WTC11 (cell line): ENCODE results near the gene EDN2. TPM values are rescaled to one million over a fixed set of nuclear protein-coding genes. Genes with fewer than 3 reads are reported as not detected.

Experiments
- ATAC-seq: fragments of 200-7000 bp; cut with Tn5 transposase; 2 replicates; pipeline ENCODE4 v1.10.0; 2021; ENCODE audit warnings: mild to moderate bottlenecking, moderate library complexity
- CTCF ChIA-PET: fragments of 300-600 bp; sonication (Branson Sonifier 250); formaldehyde crosslinking; loops from one replicate; lab custom pipeline; 2021; ENCODE audit warnings: antibody characterized with exemption; lab: Charles Lee
- POLR2A ChIA-PET: fragments of 350-600 bp; sonication (Branson Sonifier 250); formaldehyde crosslinking; loops from one replicate; lab custom pipeline; 2021; ENCODE audit warnings: antibody characterized with exemption; lab: Charles Lee
- DNase-seq: peaks from one replicate; pipeline ENCODE4 v3.0.0; 2021; ENCODE audit warnings: low spot score
- H3K27ac Mint-ChIP-seq: 2 replicates; pipeline ENCODE4 v1.8.0; 2021; ENCODE audit warnings: mixed read lengths
- H3K27me3 Mint-ChIP-seq: 2 replicates; pipeline ENCODE4 v1.8.0; 2021; ENCODE audit warnings: low read depth, mild to moderate bottlenecking, moderate library complexity, mixed read lengths
- H3K36me3 Mint-ChIP-seq: 2 replicates; pipeline ENCODE4 v1.8.0; 2021; ENCODE audit warnings: mixed read lengths
- H3K4me1 Mint-ChIP-seq: 2 replicates; pipeline ENCODE4 v1.8.0; 2022; ENCODE audit warnings: mixed read lengths
- H3K4me3 Mint-ChIP-seq: 2 replicates; pipeline ENCODE4 v1.8.0; 2021; ENCODE audit warnings: mild to moderate bottlenecking, moderate library complexity, mixed read lengths
- H3K9me3 Mint-ChIP-seq: 2 replicates; pipeline ENCODE4 v1.8.0; 2021; ENCODE audit warnings: mixed read lengths
- AFF4 ChIP-seq: sonication (generic); formaldehyde crosslinking; IDR thresholded peaks from 2 replicates; pipeline ENCODE4 v1.8.1; 2023; ENCODE audit warnings: mild to moderate bottlenecking, missing genetic modification reagents, borderline replicate concordance
- ARID4B ChIP-seq: sonication (generic); formaldehyde crosslinking; IDR thresholded peaks from 2 replicates; pipeline ENCODE4 v1.8.0; 2023; ENCODE audit warnings: missing genetic modification reagents, mild to moderate bottlenecking, borderline replicate concordance
- ATF1 ChIP-seq: sonication (generic); formaldehyde crosslinking; IDR thresholded peaks from 2 replicates; pipeline ENCODE4 v1.8.1; 2023; ENCODE audit warnings: mild to moderate bottlenecking, moderate library complexity, missing genetic modification reagents
- ERG ChIP-seq: fragments of 250-450 bp; sonication (Bioruptor Pico); IDR thresholded peaks from 2 replicates; pipeline ENCODE4 v1.8.0; 2021; ENCODE audit warnings: mild to moderate bottlenecking
- FOXP4 ChIP-seq: sonication (generic); formaldehyde crosslinking; IDR thresholded peaks from 2 replicates; pipeline ENCODE4 v1.8.0; 2022; ENCODE audit warnings: mild to moderate bottlenecking, missing genetic modification reagents
- HMGXB4 ChIP-seq: sonication (generic); formaldehyde crosslinking; IDR thresholded peaks from 2 replicates; pipeline ENCODE4 v1.8.1; 2023; ENCODE audit warnings: mild to moderate bottlenecking, moderate library complexity, missing genetic modification reagents
- JUN ChIP-seq: sonication (generic); formaldehyde crosslinking; IDR thresholded peaks from 2 replicates; pipeline ENCODE4 v1.8.0; 2023; ENCODE audit warnings: mild to moderate bottlenecking, missing genetic modification reagents
- NFE2L1 ChIP-seq: sonication (generic); formaldehyde crosslinking; IDR thresholded peaks from 2 replicates; pipeline ENCODE4 v1.8.1; 2023; ENCODE audit warnings: missing genetic modification reagents
- SOX15 ChIP-seq: fragments of 250-450 bp; sonication (Bioruptor Pico); IDR thresholded peaks from 2 replicates; pipeline ENCODE4 v1.9.0; 2021; ENCODE audit warnings: mild to moderate bottlenecking
- TEAD4 ChIP-seq: sonication (generic); formaldehyde crosslinking; IDR thresholded peaks from 2 replicates; pipeline ENCODE4 v1.8.0; 2022; ENCODE audit warnings: mild to moderate bottlenecking, missing genetic modification reagents
- ZBTB21 ChIP-seq: sonication (generic); formaldehyde crosslinking; IDR thresholded peaks from 2 replicates; pipeline ENCODE4 v1.8.1; 2023; ENCODE audit warnings: mild to moderate bottlenecking, missing genetic modification reagents, borderline replicate concordance
- ZNF138 ChIP-seq: sonication (generic); formaldehyde crosslinking; conservative IDR thresholded peaks from 2 replicates; pipeline ENCODE4 v1.8.1; 2022; ENCODE audit warnings: mild to moderate bottlenecking, moderate library complexity, missing genetic modification reagents
- total RNA-seq: library from RNA; stranded (reverse); gene quantifications from 3 replicates; pipeline ENCODE4 v1.2.3, GENCODE V29; 2021

Gene EDN2
- total RNA-seq, 1 experiment from 2014 or later, result 0.33 TPM

- H3K36me3 Mint-ChIP-seq, result no peaks in the 10 kb centered on the region
- H3K4me3 Mint-ChIP-seq, result no peak overlapping the region
- H3K27me3 Mint-ChIP-seq, result peaks cover 10% of the 10 kb centered on the region; the same call in 1 of the 2 replicates
- no peaks in the 10 kb centered on the region for H3K9me3 Mint-ChIP-seq
- CTCF ChIA-PET, result interaction anchor here (0.9 to 7.9 kb wide), 23 partner anchors 7 to 329 kb away, joined by 3 to 84 read pairs (median 4); no protein-coding TSS in a partner anchor
- H3K4me1 Mint-ChIP-seq, result peaks cover 42% of the 10 kb centered on the region
- POLR2A ChIA-PET, result no interaction called here
- no peak for ATAC-seq
- H3K27ac Mint-ChIP-seq, result peak overlapping the region; percentile 52; the same call in 1 of the 2 replicates
- TF ChIP-seq ERG (CRISPR knock-in tag) (no peak), HMGXB4 (CRISPR knock-in tag) (no peak), JUN (CRISPR knock-in tag) (no peak), FOXP4 (CRISPR knock-in tag) (no peak), NFE2L1 (CRISPR knock-in tag) (no peak), ATF1 (CRISPR knock-in tag) (no peak), ZNF138 (CRISPR knock-in tag) (no peak), TEAD4 (CRISPR knock-in tag) (no peak), SOX15 (CRISPR knock-in tag) (no peak), ZBTB21 (CRISPR knock-in tag) (no peak), ARID4B (CRISPR knock-in tag) (no peak), AFF4 (CRISPR knock-in tag) (no peak)
- no peak for DNase-seq
Measured at GRCh38 chr1:41483001-41483850, 1.3 kb downstream of the EDN2 start.
